Coronary artery (tissue), 2 donors: Measurements from ENCODE around the gene CFHR5.
"Not testable (repeated sequence)": the region's sequence is repeated elsewhere in the genome, so short reads cannot be mapped to it uniquely, and the experiment has no call there.

ENCODE experiments used
- DNase-seq: peaks from one replicate; pipeline ENCODE4 v3.0.0-alpha.2; 2017; ENCODE audit warnings: low spot score
- H3K27ac ChIP-seq, 2 donors: fragments of 200-600 bp; sonication (generic); one replicate each; pipeline ENCODE4 v1.5.1; 2016 to 2019
- H3K4me3 ChIP-seq: fragments of 200-600 bp; sonication (generic); 2 replicates; pipeline ENCODE4 v1.5.1; 2016; ENCODE audit warnings: mild to moderate bottlenecking, moderate library complexity
- CTCF ChIP-seq: fragments of 200-600 bp; sonication (generic); IDR thresholded peaks from one replicate; pipeline ENCODE4 v1.5.1; 2019; ENCODE audit warnings: antibody characterized with exemption

The CFHR5 gene

GRCh38 chr1:197021716-197022115 lies 44.4 kb downstream of the CFHR5 start:
- no peak overlapping the region for H3K4me3 ChIP-seq
- no peak for TF ChIP-seq CTCF
- DNase-seq, result no peak
- H3K27ac ChIP-seq, result no peak overlapping the region

- Histone ChIP-seq H3K27ac (no peak overlapping the region), H3K4me3 (no peak overlapping the region)
- no peak for TF ChIP-seq CTCF
- no peak for DNase-seq
Observed at GRCh38 chr1:197024460-197024859, 47.1 kb downstream of the CFHR5 start.

GRCh38 chr1:197027359-197027758 lies 50.0 kb downstream of the CFHR5 start:
- Histone ChIP-seq H3K27ac (no peak overlapping the region), H3K4me3 (no peak overlapping the region)
- TF ChIP-seq CTCF, result no peak
- no peak for DNase-seq

GRCh38 chr1:197029749-197030148 lies 52.4 kb downstream of the CFHR5 start:
- DNase-seq, result no peak
- no peak for TF ChIP-seq CTCF
- no peak overlapping the region for H3K27ac ChIP-seq
- H3K4me3 ChIP-seq, result no peak overlapping the region

GRCh38 chr1:197034631-197035339 lies 57.4 kb downstream of the CFHR5 start:
- not testable (repeated sequence) for DNase-seq, H3K4me3 ChIP-seq, H3K27ac ChIP-seq

- Histone ChIP-seq H3K27ac (no peak overlapping the region), H3K4me3 (no peak overlapping the region)
- no peak for TF ChIP-seq CTCF
- no peak for DNase-seq
Observed at GRCh38 chr1:197036861-197037260, 59.5 kb downstream of the CFHR5 start.

GRCh38 chr1:197041486-197042353 lies 64.4 kb downstream of the CFHR5 start:
- no peak overlapping the region for H3K4me3 ChIP-seq
- no peak for TF ChIP-seq CTCF
- DNase-seq, result no peak
- no peak overlapping the region for H3K27ac ChIP-seq
